ENCODE data around the gene DNAH9. TPM values are rescaled to one million over a fixed set of nuclear protein-coding genes. Genes with fewer than 3 reads are reported as not detected.
"Not testable (repeated sequence)": the region's sequence is repeated elsewhere in the genome, so short reads cannot be mapped to it uniquely, and the experiment has no call there.

The DNAH9 gene
- total RNA-seq, 1 donor from 2014 or later: 0.08 TPM

DNA sequence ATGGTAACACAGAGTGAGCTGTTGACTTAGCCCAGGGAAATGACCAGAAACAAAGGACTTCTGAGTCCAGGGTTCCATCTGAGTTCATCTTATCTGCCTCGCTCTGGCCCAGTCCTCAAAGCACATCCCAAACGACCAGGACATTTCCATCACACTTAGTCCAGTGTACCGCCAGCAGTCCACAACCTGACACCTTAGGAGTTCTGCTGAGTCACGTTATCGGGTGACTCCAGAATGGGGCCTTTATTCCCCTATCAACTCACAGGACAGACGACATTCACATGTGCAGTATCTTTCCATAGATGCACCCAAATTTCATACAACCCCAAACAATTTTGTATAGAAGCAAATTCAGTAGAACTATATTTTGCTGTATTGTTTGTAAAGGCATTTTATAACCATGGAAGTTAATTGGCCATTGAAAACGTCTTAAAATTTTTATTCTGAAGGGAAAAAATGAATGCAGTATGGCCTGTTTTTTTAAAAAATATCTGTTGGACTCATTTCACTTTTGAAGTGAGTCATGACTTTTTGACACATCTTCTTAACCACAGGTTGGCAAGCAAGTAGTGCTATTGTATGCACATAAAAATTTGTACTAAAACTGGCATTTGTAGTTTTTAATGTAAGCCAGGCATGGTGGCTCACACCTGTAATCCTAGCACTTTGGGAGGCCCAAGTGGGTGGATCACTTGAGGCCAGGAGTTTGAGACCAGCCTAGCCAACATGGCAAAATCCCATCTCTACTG lies 352.7 kb downstream of the DNAH9 start:
- no peak overlapping the region for H3K27ac ChIP-seq (replicated peaks)
- H3K4me3 ChIP-seq: no peak overlapping the region
- peaks cover 28% of the 10 kb centered on the region for H3K36me3 ChIP-seq
- TF ChIP-seq, protein P1, sequence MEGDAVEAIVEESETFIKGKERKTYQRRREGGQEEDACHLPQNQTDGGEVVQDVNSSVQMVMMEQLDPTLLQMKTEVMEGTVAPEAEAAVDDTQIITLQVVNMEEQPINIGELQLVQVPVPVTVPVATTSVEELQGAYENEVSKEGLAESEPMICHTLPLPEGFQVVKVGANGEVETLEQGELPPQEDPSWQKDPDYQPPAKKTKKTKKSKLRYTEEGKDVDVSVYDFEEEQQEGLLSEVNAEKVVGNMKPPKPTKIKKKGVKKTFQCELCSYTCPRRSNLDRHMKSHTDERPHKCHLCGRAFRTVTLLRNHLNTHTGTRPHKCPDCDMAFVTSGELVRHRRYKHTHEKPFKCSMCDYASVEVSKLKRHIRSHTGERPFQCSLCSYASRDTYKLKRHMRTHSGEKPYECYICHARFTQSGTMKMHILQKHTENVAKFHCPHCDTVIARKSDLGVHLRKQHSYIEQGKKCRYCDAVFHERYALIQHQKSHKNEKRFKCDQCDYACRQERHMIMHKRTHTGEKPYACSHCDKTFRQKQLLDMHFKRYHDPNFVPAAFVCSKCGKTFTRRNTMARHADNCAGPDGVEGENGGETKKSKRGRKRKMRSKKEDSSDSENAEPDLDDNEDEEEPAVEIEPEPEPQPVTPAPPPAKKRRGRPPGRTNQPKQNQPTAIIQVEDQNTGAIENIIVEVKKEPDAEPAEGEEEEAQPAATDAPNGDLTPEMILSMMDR (IDR thresholded peaks at IDR 0.05; ENCODE audit: borderline replicate concordance): no peak
- intact Hi-C loops (cut with micrococcal nuclease): no loop called here
- H3K27me3 ChIP-seq (ENCODE audit: low read depth): no peaks in the 10 kb centered on the region
- no peak for DNase-seq
- peaks cover 37% of the 10 kb centered on the region for H3K9me3 ChIP-seq (replicated peaks)
- H3K4me1 ChIP-seq: peaks cover 7% of the 10 kb centered on the region

GRCh38 chr17:11952610-11953009 lies 354.3 kb downstream of the DNAH9 start:
- H3K4me3 ChIP-seq: no peak overlapping the region
- peaks cover 28% of the 10 kb centered on the region for H3K36me3 ChIP-seq
- no peaks in the 10 kb centered on the region for H3K27me3 ChIP-seq (ENCODE audit: low read depth)

GRCh38 chr17:11953924-11954323 lies 355.7 kb downstream of the DNAH9 start:
- Histone ChIP-seq H3K4me3 (no peak overlapping the region), H3K36me3 (peaks cover 34% of the 10 kb centered on the region), H3K27ac (replicated peaks) (no peak overlapping the region), H3K4me1 (peaks cover under 1% of the 10 kb centered on the region), H3K9me3 (replicated peaks) (peaks cover 37% of the 10 kb centered on the region), H3K27me3 (ENCODE audit: low read depth) (no peaks in the 10 kb centered on the region)
- intact Hi-C loops (cut with micrococcal nuclease): no loop called here
- TF ChIP-seq, protein P1 (IDR thresholded peaks at IDR 0.05; ENCODE audit: borderline replicate concordance): no peak
- DNase-seq: no peak

More at GRCh38 chr17:11952610-11953009, 354.3 kb downstream of the DNAH9 start:
- Histone ChIP-seq H3K4me1 (peaks cover 7% of the 10 kb centered on the region), H3K27ac (replicated peaks) (no peak overlapping the region), H3K9me3 (replicated peaks) (peaks cover 37% of the 10 kb centered on the region)
- intact Hi-C loops (cut with micrococcal nuclease): no loop called here
- TF ChIP-seq, protein P1 (IDR thresholded peaks at IDR 0.05; ENCODE audit: borderline replicate concordance): no peak
- no peak for DNase-seq

DNA sequence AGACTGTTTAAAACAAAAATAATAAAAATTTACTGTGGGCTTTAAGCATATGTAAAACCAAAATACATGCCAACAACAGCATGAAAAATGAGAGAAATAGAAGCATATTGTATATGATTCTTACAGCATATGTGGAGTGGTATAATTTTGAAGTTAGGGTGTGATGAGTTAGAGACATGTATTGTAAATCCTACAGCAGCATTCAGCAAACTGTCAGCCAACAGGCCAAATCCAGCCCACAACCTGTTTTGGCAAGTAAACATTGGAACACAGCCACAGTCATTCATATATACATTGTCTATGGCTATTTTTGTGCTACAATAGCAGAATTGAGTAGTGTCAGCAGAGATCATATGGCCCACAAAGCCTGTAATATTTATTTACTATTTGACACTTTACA lies 356.7 kb downstream of the DNAH9 start:
- no peaks in the 10 kb centered on the region for H3K27me3 ChIP-seq (ENCODE audit: low read depth)
- H3K4me1 ChIP-seq: no peaks in the 10 kb centered on the region
- H3K4me3 ChIP-seq: no peak overlapping the region
- H3K9me3 ChIP-seq (replicated peaks): peaks cover 37% of the 10 kb centered on the region
- H3K36me3 ChIP-seq: peaks cover 34% of the 10 kb centered on the region
- TF ChIP-seq, protein P1 (IDR thresholded peaks at IDR 0.05; ENCODE audit: borderline replicate concordance): no peak
- DNase-seq: no peak
- intact Hi-C loops (cut with micrococcal nuclease): no loop called here
- H3K27ac ChIP-seq (replicated peaks): no peak overlapping the region

DNA sequence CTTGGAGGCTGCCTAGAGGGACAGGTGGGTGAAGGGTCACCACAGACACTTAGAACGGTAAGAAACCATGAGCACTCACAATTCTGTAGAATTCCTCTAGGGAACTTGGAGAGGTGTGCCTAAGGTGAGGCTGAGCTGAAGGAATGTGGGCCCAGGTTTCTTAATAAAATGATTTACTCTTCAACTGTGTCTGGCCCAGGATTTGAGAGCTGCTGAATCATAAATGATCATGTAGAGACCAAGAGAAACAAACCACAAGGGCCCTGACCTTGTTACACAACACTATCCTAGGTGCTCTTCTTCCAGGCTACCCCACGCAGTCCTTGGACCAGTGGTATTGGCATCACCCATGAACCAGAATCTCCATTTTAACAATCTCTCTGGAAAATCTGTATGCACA lies 371.3 kb downstream of the DNAH9 start:
- TF ChIP-seq, protein P1 (IDR thresholded peaks at IDR 0.05; ENCODE audit: borderline replicate concordance): no peak
- Histone ChIP-seq H3K4me1 (no peaks in the 10 kb centered on the region), H3K27ac (replicated peaks) (no peak overlapping the region), H3K27me3 (ENCODE audit: low read depth) (no peaks in the 10 kb centered on the region), H3K4me3 (no peak overlapping the region), H3K9me3 (replicated peaks) (peaks cover 45% of the 10 kb centered on the region), H3K36me3 (peaks cover 14% of the 10 kb centered on the region)
- intact Hi-C loops (cut with micrococcal nuclease): no loop called here
- DNase-seq: no peak

GRCh38 chr17:11972741-11973140 lies 374.5 kb downstream of the DNAH9 start:
- H3K4me3 ChIP-seq; DNase-seq; intact Hi-C loops (cut with micrococcal nuclease); H3K27ac ChIP-seq (replicated peaks); H3K4me1 ChIP-seq; H3K27me3 ChIP-seq (ENCODE audit: low read depth): not testable (repeated sequence)
- peaks cover 15% of the 10 kb centered on the region for H3K36me3 ChIP-seq
- peaks cover 13% of the 10 kb centered on the region for H3K9me3 ChIP-seq (replicated peaks)
